ENCODE results near the gene CHRM3.

GRCh38 chr1:239389703-239390102 is 3.3 kb downstream of the CHRM3 start:
- TF ChIP-seq CTCF (IDR thresholded peaks at IDR 0.05), result no peak
- TF ChIP-seq POLR2A (IDR thresholded peaks at IDR 0.05), result no peak
